ENCODE results near the gene LRRC37B.

DNA sequence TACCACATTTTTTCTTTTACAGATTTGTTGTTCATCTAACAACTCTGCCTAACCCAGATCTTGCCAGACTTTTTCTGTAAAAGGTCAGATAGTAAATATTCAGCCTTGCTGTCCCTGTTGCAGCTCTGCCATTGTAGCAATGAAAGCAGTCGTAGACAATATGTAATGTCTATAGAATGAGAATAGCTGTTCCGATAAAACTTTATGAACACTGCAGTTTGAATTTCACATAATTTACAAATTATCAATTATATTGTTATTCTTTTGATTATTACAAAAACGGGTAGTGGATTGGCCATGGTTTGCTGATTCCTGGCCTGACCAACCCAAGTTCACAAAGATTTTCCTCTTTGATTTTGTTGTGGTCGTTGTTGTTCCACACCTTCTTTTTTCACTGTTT, 2.9 kb downstream of the LRRC37B start:
- TF ChIP-seq, protein P1, sequence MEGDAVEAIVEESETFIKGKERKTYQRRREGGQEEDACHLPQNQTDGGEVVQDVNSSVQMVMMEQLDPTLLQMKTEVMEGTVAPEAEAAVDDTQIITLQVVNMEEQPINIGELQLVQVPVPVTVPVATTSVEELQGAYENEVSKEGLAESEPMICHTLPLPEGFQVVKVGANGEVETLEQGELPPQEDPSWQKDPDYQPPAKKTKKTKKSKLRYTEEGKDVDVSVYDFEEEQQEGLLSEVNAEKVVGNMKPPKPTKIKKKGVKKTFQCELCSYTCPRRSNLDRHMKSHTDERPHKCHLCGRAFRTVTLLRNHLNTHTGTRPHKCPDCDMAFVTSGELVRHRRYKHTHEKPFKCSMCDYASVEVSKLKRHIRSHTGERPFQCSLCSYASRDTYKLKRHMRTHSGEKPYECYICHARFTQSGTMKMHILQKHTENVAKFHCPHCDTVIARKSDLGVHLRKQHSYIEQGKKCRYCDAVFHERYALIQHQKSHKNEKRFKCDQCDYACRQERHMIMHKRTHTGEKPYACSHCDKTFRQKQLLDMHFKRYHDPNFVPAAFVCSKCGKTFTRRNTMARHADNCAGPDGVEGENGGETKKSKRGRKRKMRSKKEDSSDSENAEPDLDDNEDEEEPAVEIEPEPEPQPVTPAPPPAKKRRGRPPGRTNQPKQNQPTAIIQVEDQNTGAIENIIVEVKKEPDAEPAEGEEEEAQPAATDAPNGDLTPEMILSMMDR (IDR thresholded peaks at IDR 0.05): no peak
- TF ChIP-seq EZH2 (IDR thresholded peaks at IDR 0.05; ENCODE audit: borderline replicate concordance, insufficient read depth, low read depth, low read length, poor library complexity, severe bottlenecking): no peak

Measured in B cell (primary cell).